GM15510 (cell line): ENCODE measurements around the gene TRIM40.

Experiments used
- POLR2A ChIP-seq: IDR thresholded peaks from 3 replicates; pipeline ENCODE4 v1.6.1; 2011; ENCODE audit warnings: borderline replicate concordance; ENCODE audit not compliant: insufficient read length; ENCODE audit errors: extremely low read depth

The TRIM40 gene

DNA sequence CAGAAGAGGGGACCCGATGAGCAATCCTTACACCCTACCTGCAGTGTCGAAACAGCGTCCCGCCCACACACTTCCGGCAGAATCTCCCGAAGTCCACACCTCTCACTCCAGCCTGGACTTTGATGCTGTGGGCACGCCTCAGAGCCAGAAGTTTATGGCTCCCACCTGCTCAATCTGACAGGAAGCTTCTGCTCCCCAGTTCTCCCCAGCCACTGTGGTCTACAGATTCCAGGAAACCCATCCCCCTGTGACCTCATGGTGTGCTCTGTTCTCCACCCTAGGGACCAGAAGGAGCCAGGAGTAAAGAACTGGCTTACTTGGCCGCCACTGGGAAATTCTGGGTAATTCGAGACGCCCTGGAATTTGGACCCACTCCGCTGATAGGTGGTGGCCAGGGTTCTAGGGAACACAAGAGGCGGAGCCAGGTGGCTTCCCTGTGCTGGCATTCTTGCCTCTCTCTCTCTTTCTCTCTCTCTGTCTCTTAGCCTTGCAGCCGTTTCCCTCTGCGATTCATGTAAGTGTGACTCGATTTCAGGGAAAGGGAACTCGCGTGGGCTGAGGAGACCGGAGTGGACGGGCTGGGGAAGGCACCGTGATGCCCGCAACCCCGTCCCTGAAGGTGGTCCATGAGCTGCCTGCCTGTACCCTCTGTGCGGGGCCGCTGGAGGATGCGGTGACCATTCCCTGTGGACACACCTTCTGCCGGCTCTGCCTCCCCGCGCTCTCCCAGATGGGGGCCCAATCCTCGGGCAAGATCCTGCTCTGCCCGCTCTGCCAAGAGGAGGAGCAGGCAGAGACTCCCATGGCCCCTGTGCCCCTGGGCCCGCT is 27.4 kb downstream of the TRIM40 start, which contains the start of gene TRIM15:
TRIM15 (plus strand) TSS at position 457 of the 828 bp plus-strand sequence; CDS start at position 596, 139 bp downstream.
- TF ChIP-seq POLR2A: no peak

DNA sequence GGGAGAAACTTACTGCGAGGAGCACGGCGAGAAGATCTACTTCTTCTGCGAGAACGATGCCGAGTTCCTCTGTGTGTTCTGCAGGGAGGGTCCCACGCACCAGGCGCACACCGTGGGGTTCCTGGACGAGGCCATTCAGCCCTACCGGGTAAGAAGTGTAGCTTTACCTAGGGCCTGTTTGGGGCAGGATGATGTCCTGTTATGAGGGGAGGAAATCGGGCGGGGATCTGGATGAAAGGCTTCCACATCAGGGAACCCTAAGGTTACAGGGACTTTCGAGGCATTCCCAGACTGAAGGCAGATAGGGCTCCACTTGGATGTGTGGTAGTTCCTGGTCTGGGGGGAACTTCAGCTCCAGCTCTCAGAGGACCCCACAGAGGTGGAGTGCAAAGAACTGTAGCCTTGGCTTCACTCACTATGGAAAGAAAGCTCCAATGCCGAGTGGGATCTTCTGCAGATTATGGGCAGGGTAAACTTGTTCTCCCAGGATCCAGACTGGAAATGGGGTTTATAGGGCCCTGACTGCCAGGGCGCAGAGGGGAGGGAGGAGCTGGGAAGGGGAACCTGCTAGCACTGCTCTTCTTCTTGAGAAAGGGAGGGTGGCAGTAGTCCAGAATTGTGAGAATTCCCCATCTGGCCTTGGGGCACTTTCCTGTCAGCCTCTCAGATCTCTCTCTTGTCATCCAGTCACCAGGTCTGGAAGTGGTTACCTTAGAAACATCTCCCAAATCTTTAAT is 28.1 kb downstream of the TRIM40 start:
- no peak for TF ChIP-seq POLR2A

DNA sequence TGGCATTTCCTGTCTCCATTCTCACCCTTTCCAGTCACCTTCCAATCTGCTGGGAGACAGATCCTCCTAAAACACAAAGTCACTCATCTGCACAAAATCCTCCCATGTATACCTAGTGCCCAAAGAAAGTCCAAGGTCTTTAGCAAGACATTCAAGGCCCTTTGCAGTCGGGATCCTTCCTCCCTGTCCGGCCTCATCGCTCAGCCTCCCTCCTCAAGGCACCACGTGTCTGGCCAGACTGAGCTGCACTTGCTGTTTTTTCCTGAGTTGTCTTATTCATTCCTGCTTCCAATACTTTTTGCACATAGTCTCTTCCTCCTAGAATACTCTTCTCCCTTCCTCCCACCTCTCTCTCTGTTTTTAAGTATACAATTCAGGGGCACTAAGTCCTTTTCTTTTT is 28.8 kb downstream of the TRIM40 start:
- TF ChIP-seq POLR2A: no peak

DNA sequence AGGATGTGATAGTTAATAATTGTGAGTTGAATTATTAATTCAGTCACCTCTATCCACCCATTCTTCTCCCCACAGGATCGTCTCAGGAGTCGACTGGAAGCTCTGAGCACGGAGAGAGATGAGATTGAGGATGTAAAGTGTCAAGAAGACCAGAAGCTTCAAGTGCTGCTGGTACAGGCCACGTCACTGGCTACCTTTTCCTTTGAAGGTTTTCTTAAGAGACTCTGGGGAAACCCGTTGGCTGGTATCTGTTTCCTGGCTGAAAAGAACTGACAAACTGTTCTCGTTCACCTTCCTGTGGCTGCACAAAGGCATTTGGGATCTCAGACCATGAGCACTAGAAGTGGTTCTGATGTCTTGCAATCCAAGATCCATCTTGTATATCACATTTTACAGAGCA is 31.2 kb downstream of the TRIM40 start:
- no peak for TF ChIP-seq POLR2A

DNA sequence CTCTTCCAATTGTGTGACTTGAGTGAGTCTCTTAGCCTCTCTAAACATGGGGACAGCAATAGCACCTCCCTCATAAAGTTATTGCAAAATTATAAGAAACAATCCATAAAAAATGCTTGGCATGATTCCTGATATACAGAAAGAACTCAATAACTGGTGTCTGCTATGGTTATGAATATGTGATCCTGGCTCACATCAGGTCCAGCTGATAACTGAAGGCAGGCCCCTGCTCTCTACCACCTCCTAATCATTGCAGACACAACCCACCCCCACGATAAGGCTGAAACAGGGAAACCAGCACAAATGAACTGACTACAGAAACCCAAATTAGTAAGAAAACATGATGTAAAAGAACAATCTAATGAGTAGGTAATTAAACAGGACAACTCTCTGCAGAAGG is 32.8 kb downstream of the TRIM40 start:
- no peak for TF ChIP-seq POLR2A

DNA sequence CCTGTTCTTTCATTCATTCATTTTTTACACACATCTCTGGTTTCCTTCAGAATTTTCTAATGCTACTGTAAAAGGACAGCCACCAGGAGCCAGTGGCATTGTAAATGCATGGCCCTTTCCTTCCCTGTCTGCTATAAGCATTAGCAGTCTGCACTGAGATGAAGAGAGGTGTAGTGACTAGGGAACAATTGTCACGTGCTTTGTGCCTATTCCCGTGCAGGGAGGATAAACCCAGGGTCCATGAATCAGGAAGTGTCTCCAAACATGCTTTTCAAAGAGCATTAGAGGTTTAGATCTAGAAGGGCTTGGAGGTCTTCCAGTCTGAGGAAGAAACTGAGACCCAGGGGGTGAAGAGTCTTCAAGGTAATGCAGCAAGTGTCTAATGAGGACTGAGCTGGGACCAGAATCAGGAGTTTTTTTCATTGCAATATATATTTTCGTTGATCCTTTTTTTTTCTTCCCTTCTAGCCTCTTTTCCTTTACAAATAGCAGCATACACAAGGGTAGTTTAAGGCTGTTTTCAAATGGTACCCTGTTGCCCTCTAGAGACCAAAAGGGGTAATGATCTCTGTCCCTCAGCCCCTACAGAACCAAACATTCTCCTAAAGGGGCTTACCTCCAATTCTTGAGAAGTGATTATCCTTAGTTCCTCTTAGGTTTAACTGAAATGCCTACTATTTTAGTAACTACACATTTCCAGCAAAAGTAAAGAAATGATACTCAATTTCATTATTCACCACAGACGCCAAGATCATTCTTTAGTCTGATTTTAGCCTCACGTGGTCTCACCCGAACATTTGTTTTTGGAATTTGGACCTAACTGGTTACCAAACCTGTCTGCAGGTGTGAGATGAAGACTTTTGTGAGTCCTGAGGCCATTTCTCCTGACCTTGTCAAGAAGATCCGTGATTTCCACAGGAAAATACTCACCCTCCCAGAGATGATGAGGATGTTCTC is 34.0 kb downstream of the TRIM40 start:
- TF ChIP-seq POLR2A: no peak

DNA sequence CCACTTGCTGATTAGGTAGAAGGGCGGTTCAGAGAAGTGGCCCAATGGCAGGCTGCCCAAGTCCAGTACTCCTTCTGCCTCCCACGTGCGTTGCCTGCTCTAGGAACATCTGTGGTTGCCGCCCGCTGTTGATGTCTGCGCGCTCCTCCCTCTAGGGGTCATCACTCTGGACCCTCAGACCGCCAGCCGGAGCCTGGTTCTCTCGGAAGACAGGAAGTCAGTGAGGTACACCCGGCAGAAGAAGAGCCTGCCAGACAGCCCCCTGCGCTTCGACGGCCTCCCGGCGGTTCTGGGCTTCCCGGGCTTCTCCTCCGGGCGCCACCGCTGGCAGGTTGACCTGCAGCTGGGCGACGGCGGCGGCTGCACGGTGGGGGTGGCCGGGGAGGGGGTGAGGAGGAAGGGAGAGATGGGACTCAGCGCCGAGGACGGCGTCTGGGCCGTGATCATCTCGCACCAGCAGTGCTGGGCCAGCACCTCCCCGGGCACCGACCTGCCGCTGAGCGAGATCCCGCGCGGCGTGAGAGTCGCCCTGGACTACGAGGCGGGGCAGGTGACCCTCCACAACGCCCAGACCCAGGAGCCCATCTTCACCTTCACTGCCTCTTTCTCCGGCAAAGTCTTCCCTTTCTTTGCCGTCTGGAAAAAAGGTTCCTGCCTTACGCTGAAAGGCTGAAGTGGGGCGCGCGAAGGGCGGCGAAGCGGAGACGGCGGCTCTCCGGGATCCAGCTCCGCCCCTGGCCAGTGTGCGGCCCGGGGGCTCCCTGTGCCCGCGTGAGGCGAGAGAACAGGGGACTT is 35.9 kb downstream of the TRIM40 start:
- TF ChIP-seq POLR2A: no peak

DNA sequence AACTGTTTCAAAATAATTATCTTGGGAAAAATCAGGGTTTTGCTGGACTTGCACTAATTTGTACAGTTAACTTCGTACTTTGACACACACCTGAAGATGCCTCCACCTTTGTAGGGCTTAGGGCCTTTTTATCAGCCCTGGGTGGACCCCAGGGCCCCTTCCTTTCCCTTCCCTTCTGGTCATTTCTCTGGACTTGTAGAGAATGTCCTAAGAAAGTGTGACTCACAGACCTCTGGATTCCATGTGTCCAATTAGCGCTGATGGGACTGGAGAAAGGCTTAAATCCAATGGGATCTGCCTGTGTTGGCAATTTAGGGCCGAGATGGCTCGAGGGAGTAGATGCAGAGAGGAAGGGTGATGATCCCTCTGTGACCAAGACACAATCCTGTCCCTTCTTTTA is 36.7 kb downstream of the TRIM40 start:
- no peak for TF ChIP-seq POLR2A

DNA sequence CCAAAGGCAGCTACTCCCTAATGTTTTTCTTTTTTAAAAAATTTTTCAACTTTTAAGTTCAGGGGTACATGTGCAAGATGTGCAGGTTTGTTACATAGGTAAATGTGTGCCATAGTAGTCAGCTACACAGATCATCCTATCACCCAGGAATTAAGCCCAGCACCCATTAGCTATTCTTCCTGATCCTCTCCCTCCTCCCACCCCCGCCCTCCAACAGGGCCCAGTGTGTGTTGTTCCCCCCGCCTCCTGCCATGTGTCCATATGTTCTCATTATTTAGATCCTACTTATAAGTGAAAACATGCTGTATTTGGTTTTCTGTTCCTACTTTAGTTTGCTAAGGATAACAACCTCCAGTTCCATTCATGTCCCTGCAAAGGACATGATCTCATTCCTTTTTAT is 39.8 kb downstream of the TRIM40 start:
- no peak for TF ChIP-seq POLR2A

DNA sequence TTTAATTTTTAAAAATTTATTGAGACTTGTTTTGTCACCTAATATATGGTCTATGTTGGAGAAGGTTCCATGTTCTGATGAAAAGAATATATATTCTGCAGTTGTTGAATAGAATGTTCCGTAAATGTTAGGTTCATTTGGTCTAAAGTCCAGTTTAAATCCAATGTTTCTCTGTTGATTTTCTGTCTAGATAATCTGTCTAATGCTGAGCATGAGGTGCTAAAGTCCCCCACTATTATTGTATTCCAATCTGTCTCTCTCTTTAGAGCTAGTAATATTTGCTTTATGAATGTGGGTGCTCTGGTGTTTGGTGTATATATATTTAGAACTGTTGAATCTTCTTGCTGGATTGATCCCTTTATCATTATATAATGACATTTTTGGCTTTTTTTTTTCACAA is 42.9 kb downstream of the TRIM40 start:
- TF ChIP-seq POLR2A: no peak

DNA sequence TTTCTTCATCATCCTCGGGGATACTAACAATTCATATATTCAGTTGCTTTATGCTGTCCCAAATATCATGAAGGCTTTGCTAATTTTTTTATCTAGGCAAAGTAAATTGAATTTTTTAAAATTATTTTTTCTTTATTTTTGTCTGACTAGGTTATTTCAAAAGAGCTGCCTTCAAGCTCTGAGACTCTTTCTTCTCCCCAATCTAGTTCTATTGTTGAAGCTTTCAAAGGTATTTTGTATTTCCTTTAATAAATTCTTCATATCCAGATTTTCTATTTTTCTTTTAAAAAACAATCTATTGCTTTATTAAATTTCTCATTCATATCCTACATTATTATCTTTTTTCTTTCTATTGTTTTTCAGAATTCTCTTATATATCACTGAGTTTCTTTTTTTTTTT is 44.2 kb downstream of the TRIM40 start:
- TF ChIP-seq POLR2A: no peak

DNA sequence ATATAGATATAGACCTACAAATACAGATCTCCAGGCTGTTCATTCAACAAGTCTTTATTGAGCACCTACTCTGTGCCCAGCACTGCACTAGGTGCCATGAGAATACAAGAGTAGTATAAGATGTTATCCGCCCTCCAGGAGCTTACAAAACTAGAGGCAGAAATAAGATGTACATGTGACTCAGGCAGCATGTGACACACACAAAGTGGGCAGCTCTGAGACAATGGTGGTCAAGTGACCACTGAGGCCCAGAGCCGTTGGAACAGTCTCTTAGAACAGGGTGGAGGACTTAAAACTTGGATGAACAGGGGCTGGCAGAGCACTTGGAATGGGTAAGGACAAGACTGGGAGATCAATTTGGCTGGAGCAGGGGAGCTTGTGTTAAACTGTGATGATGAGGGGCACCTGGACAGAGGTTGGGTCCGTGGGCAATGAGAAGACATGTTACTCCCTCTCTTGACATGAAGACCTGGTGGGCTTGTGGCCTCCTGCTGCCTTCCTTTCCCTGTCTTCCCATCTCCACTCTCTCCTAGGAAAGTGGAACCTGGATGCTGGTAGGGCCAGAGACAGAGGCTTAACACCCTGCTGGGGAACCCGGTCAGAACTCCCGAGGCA is 48.6 kb downstream of the TRIM40 start:
- TF ChIP-seq POLR2A: no peak

DNA sequence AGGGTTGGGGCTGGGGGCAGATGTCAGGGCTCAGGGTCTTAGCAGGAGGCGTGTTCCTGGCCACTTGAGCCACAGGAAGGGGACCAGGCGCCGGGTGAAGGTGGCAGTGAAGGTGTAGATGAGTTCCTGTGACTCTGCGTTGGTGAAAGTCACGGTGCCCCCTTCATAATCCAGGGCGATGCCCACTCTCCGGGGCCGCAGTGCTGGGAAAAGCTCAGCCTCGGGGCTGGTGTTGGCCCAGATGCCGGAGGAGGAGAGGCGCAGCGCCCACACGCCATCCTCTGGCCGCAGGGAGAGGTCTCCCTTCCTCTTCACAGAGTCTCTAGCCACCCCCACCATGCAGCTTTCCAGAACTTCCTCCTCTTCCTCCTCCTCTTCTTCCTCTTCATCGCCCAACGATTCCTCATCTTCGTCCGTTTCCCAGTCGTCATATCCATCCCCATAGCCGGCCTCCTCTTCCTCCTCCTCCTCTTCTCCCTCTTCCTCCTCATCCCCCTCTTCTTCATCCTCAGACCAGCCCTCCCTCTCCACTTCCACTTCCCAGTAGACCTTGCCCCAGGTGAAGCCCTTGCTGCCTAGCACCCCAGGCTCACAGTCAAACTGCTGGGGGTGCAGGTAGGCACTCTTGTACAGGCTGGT is 50.0 kb downstream of the TRIM40 start:
- no peak for TF ChIP-seq POLR2A
